ENCODE data around the gene RGMB. TPM values are rescaled to one million over a fixed set of nuclear protein-coding genes. Genes with fewer than 3 reads are reported as not detected.

The RGMB gene
- total RNA-seq, 1 experiment from 2014 or later = 19.3 TPM

DNA sequence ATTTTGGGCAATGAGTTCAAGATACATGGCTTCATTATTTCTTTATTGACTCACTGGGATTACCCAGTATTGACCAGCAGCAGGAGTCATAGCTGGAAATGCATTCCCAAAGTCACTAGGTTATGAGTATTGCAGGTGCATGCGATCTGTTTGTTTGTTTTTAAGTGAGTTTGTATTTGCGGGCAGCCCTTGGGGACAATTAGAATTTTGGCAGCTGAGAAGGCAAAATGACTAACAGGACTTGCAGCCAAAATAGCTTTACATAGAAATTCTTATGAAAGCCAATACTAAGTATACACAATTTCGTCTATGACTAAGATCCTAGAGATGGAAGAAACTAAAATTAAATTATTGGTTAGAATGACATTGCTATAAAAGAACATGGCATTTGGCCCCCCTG, 18.1 kb upstream of the RGMB start:
- Histone ChIP-seq H2BK5ac (ENCODE audit: insufficient read length, low read length) (no peak overlapping the region), H4K5ac (ENCODE audit: insufficient read length, low read depth, low read length) (no peak overlapping the region), H2BK120ac (ENCODE audit: low read depth, low read length, poor library complexity, severe bottlenecking) (no peak overlapping the region), H3K4ac (ENCODE audit: low read depth, low read length) (no peak overlapping the region), H4K91ac (ENCODE audit: insufficient read length, low read depth, low read length) (no peak overlapping the region), H3K56ac (ENCODE audit: insufficient read length, low read depth, low read length) (no peak overlapping the region), H3K9me3 (ENCODE audit: control insufficient read depth, low read depth, low read length) (no peaks in the 10 kb centered on the region), H3K4me2 (ENCODE audit: insufficient read depth, insufficient read length, low read length) (no peak overlapping the region), H2AFZ (ENCODE audit: low read length) (no peak overlapping the region), H3K9ac (ENCODE audit: extremely low read depth, insufficient read length, low read length) (no peak overlapping the region), H3K27me3 (ENCODE audit: insufficient read depth, low read length) (no peaks in the 10 kb centered on the region), H3K27ac (ENCODE audit: insufficient read length, low read depth, low read length) (no peak overlapping the region), H4K8ac (replicated peaks; ENCODE audit: insufficient read length, low read depth, low read length) (no peak overlapping the region), H3K14ac (ENCODE audit: insufficient read depth, low read length) (no peak overlapping the region), H3K23me2 (ENCODE audit: insufficient read length, low read depth, low read length, poor library complexity, severe bottlenecking) (no peaks in the 10 kb centered on the region), H2BK15ac (ENCODE audit: low read depth, low read length) (no peak overlapping the region), H2BK12ac (ENCODE audit: insufficient read length, low read depth, low read length) (no peak overlapping the region), H3K79me2 (ENCODE audit: insufficient read depth, low read length) (no peaks in the 10 kb centered on the region), H2AK5ac (ENCODE audit: insufficient read length, low read length) (no peak overlapping the region), H3K23ac (ENCODE audit: insufficient read length, low read depth, low read length) (no peak overlapping the region), H3T11ph (ENCODE audit: low read length) (no peak overlapping the region), H3K18ac (ENCODE audit: insufficient read length, low read depth, low read length) (no peak overlapping the region), H3K79me1 (ENCODE audit: insufficient read depth, low read depth, low read length, poor library complexity, severe bottlenecking) (no peaks in the 10 kb centered on the region), H2BK20ac (ENCODE audit: low read depth, low read length, poor library complexity, severe bottlenecking) (no peak overlapping the region), H3K4me1 (ENCODE audit: insufficient read depth, low read length) (peaks cover 8% of the 10 kb centered on the region; the same call in 1 of the 2 replicates), H4K20me1 (ENCODE audit: control insufficient read depth, insufficient read depth, insufficient read length) (no peaks in the 10 kb centered on the region)
- DNase-seq = no peak
- no peak overlapping the region for H3K27ac Mint-ChIP-seq
- H3K36me3 Mint-ChIP-seq (ENCODE audit: insufficient read depth in 1 of 3, low read depth in 3 of 3) = peaks cover 1 to 5% (median 2%) of the 10 kb centered on the region in 3 experiments; a peak in 5 of 7 replicates
- peaks cover 6 to 7% of the 10 kb centered on the region in 2 experiments; a peak in 4 of 5 replicates for H3K9me3 Mint-ChIP-seq
- no CpG with 5 or more reads among the region's 3 CpGs for WGBS (ENCODE audit: extremely low coverage, insufficient read length, low lambda C conversion rate)
- H3K4me1 Mint-ChIP-seq = peaks cover 24 to 28% of the 10 kb centered on the region in 2 experiments
- no peak overlapping the region for H3K4me3 Mint-ChIP-seq
- no peaks in the 10 kb centered on the region for H3K27me3 Mint-ChIP-seq (ENCODE audit: low read depth)
- TF ChIP-seq, protein P1, sequence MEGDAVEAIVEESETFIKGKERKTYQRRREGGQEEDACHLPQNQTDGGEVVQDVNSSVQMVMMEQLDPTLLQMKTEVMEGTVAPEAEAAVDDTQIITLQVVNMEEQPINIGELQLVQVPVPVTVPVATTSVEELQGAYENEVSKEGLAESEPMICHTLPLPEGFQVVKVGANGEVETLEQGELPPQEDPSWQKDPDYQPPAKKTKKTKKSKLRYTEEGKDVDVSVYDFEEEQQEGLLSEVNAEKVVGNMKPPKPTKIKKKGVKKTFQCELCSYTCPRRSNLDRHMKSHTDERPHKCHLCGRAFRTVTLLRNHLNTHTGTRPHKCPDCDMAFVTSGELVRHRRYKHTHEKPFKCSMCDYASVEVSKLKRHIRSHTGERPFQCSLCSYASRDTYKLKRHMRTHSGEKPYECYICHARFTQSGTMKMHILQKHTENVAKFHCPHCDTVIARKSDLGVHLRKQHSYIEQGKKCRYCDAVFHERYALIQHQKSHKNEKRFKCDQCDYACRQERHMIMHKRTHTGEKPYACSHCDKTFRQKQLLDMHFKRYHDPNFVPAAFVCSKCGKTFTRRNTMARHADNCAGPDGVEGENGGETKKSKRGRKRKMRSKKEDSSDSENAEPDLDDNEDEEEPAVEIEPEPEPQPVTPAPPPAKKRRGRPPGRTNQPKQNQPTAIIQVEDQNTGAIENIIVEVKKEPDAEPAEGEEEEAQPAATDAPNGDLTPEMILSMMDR (conservative IDR thresholded peaks at IDR 0.05) = no peak
